Measurements from ENCODE around the gene ASCC3.

DNA sequence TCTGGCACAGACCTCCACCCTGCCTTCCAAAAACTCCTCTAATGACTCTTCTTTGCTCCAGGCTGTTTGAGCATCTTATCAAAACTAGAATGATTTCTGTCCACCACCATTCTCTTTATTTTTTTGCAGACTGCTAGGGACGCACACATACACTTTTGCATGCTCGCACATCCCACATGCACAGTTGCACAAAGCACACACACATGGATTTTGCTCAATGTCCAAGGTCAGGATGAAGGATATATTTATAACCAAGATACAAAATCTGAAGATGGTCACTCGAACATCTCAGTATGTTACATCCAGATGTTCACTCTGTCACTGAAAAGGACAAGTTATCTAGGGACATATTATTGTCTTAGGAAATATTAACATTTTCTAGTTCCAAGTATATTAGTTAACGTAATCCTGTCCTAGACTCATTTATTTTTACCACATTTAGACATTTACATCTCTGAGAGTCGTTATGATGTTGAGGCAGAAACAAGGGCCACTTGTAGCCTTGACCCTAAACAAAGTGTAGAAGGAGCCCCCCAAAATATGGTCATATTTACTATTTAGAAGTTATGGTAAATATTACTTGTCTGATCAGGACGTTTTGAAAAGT is 413.0 kb downstream of the ASCC3 start:
- TF ChIP-seq POLR2AphosphoS5 (IDR thresholded peaks at IDR 0.05) (no peak), EP300 (IDR thresholded peaks at IDR 0.05; ENCODE audit: low read depth) (no peak), POLR2A (IDR thresholded peaks at IDR 0.05) (no peak)
- TF ChIP-seq, protein P1, sequence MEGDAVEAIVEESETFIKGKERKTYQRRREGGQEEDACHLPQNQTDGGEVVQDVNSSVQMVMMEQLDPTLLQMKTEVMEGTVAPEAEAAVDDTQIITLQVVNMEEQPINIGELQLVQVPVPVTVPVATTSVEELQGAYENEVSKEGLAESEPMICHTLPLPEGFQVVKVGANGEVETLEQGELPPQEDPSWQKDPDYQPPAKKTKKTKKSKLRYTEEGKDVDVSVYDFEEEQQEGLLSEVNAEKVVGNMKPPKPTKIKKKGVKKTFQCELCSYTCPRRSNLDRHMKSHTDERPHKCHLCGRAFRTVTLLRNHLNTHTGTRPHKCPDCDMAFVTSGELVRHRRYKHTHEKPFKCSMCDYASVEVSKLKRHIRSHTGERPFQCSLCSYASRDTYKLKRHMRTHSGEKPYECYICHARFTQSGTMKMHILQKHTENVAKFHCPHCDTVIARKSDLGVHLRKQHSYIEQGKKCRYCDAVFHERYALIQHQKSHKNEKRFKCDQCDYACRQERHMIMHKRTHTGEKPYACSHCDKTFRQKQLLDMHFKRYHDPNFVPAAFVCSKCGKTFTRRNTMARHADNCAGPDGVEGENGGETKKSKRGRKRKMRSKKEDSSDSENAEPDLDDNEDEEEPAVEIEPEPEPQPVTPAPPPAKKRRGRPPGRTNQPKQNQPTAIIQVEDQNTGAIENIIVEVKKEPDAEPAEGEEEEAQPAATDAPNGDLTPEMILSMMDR (IDR thresholded peaks at IDR 0.05) = no peak

Measured in transverse colon (tissue), 4 donors.